Liver (tissue), 9 donors: ENCODE measurements around the gene ACKR2. TPM values are rescaled to one million over a fixed set of nuclear protein-coding genes. Genes with fewer than 3 reads are reported as not detected.

Source experiments
- DNase-seq: peaks from one replicate; pipeline ENCODE4 v3.0.0-alpha.2; 2017; ENCODE audit warnings: low spot score
- H3K27ac ChIP-seq, 2 donors: one replicate each; pipeline ENCODE4 v1.7.0; 2013; ENCODE audit warnings: inconsistent platforms in 2 of 2, low read length in 2 of 2, control low read depth in 1 of 2, low read depth in 1 of 2, mild to moderate bottlenecking in 1 of 2
- H3K27me3 ChIP-seq, 4 donors: one replicate each; pipeline versions ENCODE4 v1.6.1 to v1.7.0; 2013; ENCODE audit warnings: low read length in 3 of 4, inconsistent platforms in 1 of 4, mild to moderate bottlenecking in 1 of 4, moderate library complexity in 1 of 4; ENCODE audit not compliant: control insufficient read depth in 4 of 4, insufficient read depth in 4 of 4
- H3K36me3 ChIP-seq, 4 donors: one replicate each; pipeline versions ENCODE4 v1.6.1 to v1.7.0; 2013; ENCODE audit warnings: low read length in 3 of 4, mild to moderate bottlenecking in 3 of 4, low read depth in 1 of 4, moderate library complexity in 1 of 4; ENCODE audit not compliant: control insufficient read depth in 4 of 4, insufficient read depth in 3 of 4
- H3K4me1 ChIP-seq, 4 donors: one replicate each; pipeline versions ENCODE4 v1.6.1 to v1.7.0; 2013; ENCODE audit warnings: low read length in 3 of 4, mild to moderate bottlenecking in 3 of 4, moderate library complexity in 1 of 4; ENCODE audit not compliant: control insufficient read depth in 4 of 4, insufficient read depth in 4 of 4
- H3K4me3 ChIP-seq, 3 donors: one replicate each; pipeline versions ENCODE4 v1.6.1 to v1.7.0; 2013; ENCODE audit warnings: low read length in 3 of 3, control low read depth in 1 of 3, low read depth in 1 of 3, mild to moderate bottlenecking in 1 of 3
- H3K9ac ChIP-seq, 2 donors: one replicate each; pipeline ENCODE4 v1.7.0; 2013; ENCODE audit warnings: low read length in 2 of 2, mild to moderate bottlenecking in 2 of 2, moderate library complexity in 2 of 2, control low read depth in 1 of 2, low read depth in 1 of 2
- H3K9me3 ChIP-seq, 4 donors: one replicate each; pipeline versions ENCODE4 v1.6.1 to v1.7.0; 2013; ENCODE audit warnings: low read length in 3 of 4; ENCODE audit not compliant: control insufficient read depth in 4 of 4
- FOXA1 ChIP-seq: IDR thresholded peaks from 2 replicates; pipeline ENCODE4 v1.6.1; 2016; ENCODE audit warnings: antibody characterized with exemption
- GABPA ChIP-seq, 2 donors: IDR thresholded peaks in 1 of 2; conservative IDR thresholded peaks in 1 of 2; 2 replicates each; pipeline ENCODE4 v1.6.1; 2016; ENCODE audit warnings: antibody characterized with exemption in 2 of 2, mild to moderate bottlenecking in 1 of 2, moderate library complexity in 1 of 2
- HNF4A ChIP-seq, 2 donors: conservative IDR thresholded peaks; 2 replicates each; pipeline ENCODE4 v1.6.1; 2016; ENCODE audit warnings: antibody characterized with exemption in 2 of 2, mild to moderate bottlenecking in 2 of 2
- JUND ChIP-seq, 2 donors: IDR thresholded peaks; 2 replicates each; pipeline ENCODE4 v1.6.1; 2016; ENCODE audit warnings: antibody characterized with exemption in 2 of 2
- RAD21 ChIP-seq, 2 donors: IDR thresholded peaks; 2 replicates each; pipeline ENCODE4 v1.6.1; 2016; ENCODE audit warnings: antibody characterized with exemption in 2 of 2, mild to moderate bottlenecking in 2 of 2
- RXRA ChIP-seq, 2 donors: IDR thresholded peaks; 2 replicates each; pipeline ENCODE4 v1.6.1; 2017 to 2018; ENCODE audit warnings: antibody characterized with exemption in 2 of 2, mild to moderate bottlenecking in 1 of 2
- SP1 ChIP-seq: IDR thresholded peaks from 2 replicates; pipeline ENCODE4 v1.6.1; 2018; ENCODE audit warnings: antibody characterized with exemption, mild to moderate bottlenecking
- TAF1 ChIP-seq: conservative IDR thresholded peaks from 2 replicates; pipeline ENCODE4 v1.6.1; 2016; ENCODE audit warnings: antibody characterized with exemption, mild to moderate bottlenecking
- YY1 ChIP-seq: IDR thresholded peaks from 2 replicates; pipeline ENCODE4 v1.6.1; 2016; ENCODE audit warnings: antibody characterized with exemption, mild to moderate bottlenecking
- WGBS: extraction: QIAGEN DNeasy Blood & Tissue Kit; methylation state at CpG from one replicate; pipeline ENCODE4 v1.1.7; 2013; 5-methylcytosine and 5-hydroxymethylcytosine counted together
- polyA plus RNA-seq, 2 donors: library from polyadenylated mRNA; stranded (reverse) in 1 of 2; unstranded in 1 of 2; fragments of 200-250 nt in 1 of 2; fragments of >200 nt in 1 of 2; fragmentation: Nextera tagmentation in 1 of 2; extraction: Ambion mirVana in 1 of 2; gene quantifications; one replicate each; pipeline versions ENCODE4 v1.2.1 to v1.2.3, GENCODE V29; 2013 to 2015
- total RNA-seq, 2 donors: library from RNA; depleted of rRNA; stranded (reverse); fragments of >200 nt; gene quantifications; one replicate each; pipeline ENCODE4 v1.2.3, GENCODE V29; 2014
- TF ChIP-seq, protein P1 (sequence below): IDR thresholded peaks from 2 replicates; pipeline ENCODE4 v1.6.1; 2016; ENCODE audit warnings: antibody characterized with exemption
- TF ChIP-seq, protein P2 (sequence below): IDR thresholded peaks from 2 replicates; pipeline ENCODE4 v1.6.1; 2016; ENCODE audit warnings: antibody characterized with exemption, mild to moderate bottlenecking
- TF ChIP-seq, protein P3 (sequence below): fragments of 150-350 bp; IDR thresholded peaks from 2 replicates; pipeline ENCODE4 v1.5.1; 2017; ENCODE audit warnings: improper control_type of control experiment, low read depth, low read length; ENCODE audit not compliant: missing input control
- TF ChIP-seq, protein P4 (sequence below): IDR thresholded peaks from 2 replicates; pipeline ENCODE4 v1.6.1; 2016; ENCODE audit warnings: antibody characterized with exemption
- TF ChIP-seq, protein P5 (sequence below): IDR thresholded peaks from 2 replicates; pipeline ENCODE4 v1.6.1; 2016; ENCODE audit warnings: antibody characterized with exemption
- donor health status: healthy.
- donor health status: healthy.
- donor health status: healthy.
- donor health status: healthy.
- donor health status: healthy.

ACKR2 gene
- total and polyA plus RNA-seq, 4 donors, result 7.3 to 19.3 (median 10.8) TPM

DNA sequence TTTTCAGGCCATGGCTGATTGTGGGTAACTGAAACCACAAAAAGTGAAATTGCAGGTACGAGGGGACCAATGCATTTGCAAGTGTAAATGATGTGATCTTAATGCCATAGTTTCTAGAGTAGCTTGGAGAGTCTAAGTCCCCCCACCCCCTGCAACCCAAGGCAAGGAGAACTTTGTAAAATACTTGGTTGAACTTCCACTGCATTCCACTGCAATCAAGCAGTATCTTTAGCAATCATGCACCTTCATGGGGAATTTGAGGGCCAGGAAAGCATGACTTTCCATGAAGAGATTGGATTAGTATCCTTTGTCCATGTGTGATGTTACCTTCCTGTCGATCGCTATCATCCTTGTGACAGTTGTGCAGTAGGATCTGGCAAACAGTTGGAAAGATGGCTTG is 77.8 kb downstream of the ACKR2 start:
- no peak for DNase-seq
- H3K9me3 ChIP-seq, result no peaks in the 10 kb centered on the region
- no peaks in the 10 kb centered on the region for H3K27me3 ChIP-seq
- TF ChIP-seq RXRA (IDR thresholded peaks at IDR 0.05) (no peak), GABPA (IDR thresholded peaks at IDR 0.05 in 1 of 2, conservative IDR thresholded peaks at IDR 0.05 in 1 of 2) (no peak)
- TF ChIP-seq, protein P1, sequence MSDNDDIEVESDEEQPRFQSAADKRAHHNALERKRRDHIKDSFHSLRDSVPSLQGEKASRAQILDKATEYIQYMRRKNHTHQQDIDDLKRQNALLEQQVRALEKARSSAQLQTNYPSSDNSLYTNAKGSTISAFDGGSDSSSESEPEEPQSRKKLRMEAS, result no peak
- 89% methylated on average over 3 of the region's 3 CpGs for WGBS
- no peaks in the 10 kb centered on the region for H3K36me3 ChIP-seq
- no peak overlapping the region for H3K27ac ChIP-seq
- no peak overlapping the region for H3K4me3 ChIP-seq
- H3K4me1 ChIP-seq, result no peaks in the 10 kb centered on the region
- H3K9ac ChIP-seq, result no peak overlapping the region

DNA sequence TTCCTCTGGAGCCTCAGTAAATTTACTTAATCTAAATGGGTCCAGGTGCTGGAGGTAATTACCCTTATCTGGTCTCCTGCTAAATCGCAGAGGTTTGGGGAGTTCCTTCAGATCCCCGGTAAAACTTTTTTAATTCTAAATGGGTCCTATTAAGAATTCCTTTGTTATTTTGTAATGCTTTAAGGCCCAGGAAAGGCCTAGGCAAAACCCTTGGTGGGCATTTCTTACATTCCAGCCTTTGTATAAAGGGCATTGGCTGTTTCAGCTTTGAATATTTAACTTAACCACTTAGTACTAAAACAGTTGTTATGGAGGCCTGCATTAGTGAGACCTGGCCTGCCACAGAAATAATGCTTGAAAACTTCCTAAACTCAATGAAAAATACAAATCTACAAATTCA is 81.8 kb downstream of the ACKR2 start:
- Histone ChIP-seq H3K4me1 (no peaks in the 10 kb centered on the region), H3K27me3 (no peaks in the 10 kb centered on the region), H3K36me3 (no peaks in the 10 kb centered on the region), H3K27ac (no peak overlapping the region), H3K9ac (no peak overlapping the region), H3K9me3 (no peaks in the 10 kb centered on the region), H3K4me3 (no peak overlapping the region)
- 92% methylated on average over 2 of the region's 2 CpGs for WGBS
- no peak for DNase-seq
- TF ChIP-seq SP1 (no peak), FOXA1 (no peak), RAD21 (IDR thresholded peaks at IDR 0.05) (no peak), TAF1 (no peak)
- TF ChIP-seq, protein P2, sequence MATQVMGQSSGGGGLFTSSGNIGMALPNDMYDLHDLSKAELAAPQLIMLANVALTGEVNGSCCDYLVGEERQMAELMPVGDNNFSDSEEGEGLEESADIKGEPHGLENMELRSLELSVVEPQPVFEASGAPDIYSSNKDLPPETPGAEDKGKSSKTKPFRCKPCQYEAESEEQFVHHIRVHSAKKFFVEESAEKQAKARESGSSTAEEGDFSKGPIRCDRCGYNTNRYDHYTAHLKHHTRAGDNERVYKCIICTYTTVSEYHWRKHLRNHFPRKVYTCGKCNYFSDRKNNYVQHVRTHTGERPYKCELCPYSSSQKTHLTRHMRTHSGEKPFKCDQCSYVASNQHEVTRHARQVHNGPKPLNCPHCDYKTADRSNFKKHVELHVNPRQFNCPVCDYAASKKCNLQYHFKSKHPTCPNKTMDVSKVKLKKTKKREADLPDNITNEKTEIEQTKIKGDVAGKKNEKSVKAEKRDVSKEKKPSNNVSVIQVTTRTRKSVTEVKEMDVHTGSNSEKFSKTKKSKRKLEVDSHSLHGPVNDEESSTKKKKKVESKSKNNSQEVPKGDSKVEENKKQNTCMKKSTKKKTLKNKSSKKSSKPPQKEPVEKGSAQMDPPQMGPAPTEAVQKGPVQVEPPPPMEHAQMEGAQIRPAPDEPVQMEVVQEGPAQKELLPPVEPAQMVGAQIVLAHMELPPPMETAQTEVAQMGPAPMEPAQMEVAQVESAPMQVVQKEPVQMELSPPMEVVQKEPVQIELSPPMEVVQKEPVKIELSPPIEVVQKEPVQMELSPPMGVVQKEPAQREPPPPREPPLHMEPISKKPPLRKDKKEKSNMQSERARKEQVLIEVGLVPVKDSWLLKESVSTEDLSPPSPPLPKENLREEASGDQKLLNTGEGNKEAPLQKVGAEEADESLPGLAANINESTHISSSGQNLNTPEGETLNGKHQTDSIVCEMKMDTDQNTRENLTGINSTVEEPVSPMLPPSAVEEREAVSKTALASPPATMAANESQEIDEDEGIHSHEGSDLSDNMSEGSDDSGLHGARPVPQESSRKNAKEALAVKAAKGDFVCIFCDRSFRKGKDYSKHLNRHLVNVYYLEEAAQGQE, result no peak
- TF ChIP-seq, protein P3, sequence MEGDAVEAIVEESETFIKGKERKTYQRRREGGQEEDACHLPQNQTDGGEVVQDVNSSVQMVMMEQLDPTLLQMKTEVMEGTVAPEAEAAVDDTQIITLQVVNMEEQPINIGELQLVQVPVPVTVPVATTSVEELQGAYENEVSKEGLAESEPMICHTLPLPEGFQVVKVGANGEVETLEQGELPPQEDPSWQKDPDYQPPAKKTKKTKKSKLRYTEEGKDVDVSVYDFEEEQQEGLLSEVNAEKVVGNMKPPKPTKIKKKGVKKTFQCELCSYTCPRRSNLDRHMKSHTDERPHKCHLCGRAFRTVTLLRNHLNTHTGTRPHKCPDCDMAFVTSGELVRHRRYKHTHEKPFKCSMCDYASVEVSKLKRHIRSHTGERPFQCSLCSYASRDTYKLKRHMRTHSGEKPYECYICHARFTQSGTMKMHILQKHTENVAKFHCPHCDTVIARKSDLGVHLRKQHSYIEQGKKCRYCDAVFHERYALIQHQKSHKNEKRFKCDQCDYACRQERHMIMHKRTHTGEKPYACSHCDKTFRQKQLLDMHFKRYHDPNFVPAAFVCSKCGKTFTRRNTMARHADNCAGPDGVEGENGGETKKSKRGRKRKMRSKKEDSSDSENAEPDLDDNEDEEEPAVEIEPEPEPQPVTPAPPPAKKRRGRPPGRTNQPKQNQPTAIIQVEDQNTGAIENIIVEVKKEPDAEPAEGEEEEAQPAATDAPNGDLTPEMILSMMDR, result no peak

DNA sequence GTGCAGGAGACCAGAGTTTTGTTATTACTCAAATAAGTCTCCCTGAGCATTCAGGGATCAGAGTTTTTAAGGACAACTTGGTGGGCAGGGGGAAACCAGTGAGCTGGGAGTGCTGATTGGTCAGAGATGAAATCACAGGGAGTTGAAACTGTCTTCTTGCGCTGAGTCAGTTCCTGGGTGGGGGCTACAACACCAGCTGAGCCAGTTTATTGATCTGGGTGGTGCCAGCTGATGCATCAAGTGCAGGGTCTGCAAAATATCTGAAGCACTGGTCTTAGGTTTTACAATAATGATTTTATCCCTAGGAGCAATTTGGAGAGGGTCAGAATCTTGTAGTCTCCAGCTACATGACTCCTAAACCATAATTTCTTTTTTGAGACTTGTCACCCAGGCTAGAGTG is 82.9 kb downstream of the ACKR2 start:
- Histone ChIP-seq H3K4me1 (no peaks in the 10 kb centered on the region), H3K4me3 (no peak overlapping the region), H3K27ac (no peak overlapping the region), H3K36me3 (no peaks in the 10 kb centered on the region), H3K9ac (no peak overlapping the region), H3K27me3 (no peaks in the 10 kb centered on the region), H3K9me3 (no peaks in the 10 kb centered on the region)
- DNase-seq, result no peak
- whole genome bisulfite sequencing, result 100% methylated on average over 1 of the region's 1 CpG
- TF ChIP-seq, protein P3, result no peak
- TF ChIP-seq JUND (IDR thresholded peaks at IDR 0.05) (no peak), RXRA (IDR thresholded peaks at IDR 0.05) (no peak), FOXA1 (no peak), HNF4A (conservative IDR thresholded peaks at IDR 0.05) (no peak), RAD21 (IDR thresholded peaks at IDR 0.05) (no peak), YY1 (no peak)
- TF ChIP-seq, protein P4, sequence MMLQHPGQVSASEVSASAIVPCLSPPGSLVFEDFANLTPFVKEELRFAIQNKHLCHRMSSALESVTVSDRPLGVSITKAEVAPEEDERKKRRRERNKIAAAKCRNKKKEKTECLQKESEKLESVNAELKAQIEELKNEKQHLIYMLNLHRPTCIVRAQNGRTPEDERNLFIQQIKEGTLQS, result no peak
- TF ChIP-seq, protein P5, sequence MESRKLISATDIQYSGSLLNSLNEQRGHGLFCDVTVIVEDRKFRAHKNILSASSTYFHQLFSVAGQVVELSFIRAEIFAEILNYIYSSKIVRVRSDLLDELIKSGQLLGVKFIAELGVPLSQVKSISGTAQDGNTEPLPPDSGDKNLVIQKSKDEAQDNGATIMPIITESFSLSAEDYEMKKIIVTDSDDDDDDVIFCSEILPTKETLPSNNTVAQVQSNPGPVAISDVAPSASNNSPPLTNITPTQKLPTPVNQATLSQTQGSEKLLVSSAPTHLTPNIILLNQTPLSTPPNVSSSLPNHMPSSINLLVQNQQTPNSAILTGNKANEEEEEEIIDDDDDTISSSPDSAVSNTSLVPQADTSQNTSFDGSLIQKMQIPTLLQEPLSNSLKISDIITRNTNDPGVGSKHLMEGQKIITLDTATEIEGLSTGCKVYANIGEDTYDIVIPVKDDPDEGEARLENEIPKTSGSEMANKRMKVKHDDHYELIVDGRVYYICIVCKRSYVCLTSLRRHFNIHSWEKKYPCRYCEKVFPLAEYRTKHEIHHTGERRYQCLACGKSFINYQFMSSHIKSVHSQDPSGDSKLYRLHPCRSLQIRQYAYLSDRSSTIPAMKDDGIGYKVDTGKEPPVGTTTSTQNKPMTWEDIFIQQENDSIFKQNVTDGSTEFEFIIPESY, result no peak
